IPS DF 19.7 (cell line): Measurements from ENCODE around the gene TNS4.

Experiments
- DNase-seq: peaks from one replicate; pipeline ENCODE4 v3.0.0-alpha.2; 2013; ENCODE audit warnings: low read depth, low spot score

Gene TNS4

GRCh38 chr17:40473573-40474365, 27.7 kb downstream of the TNS4 start:
- no peak for DNase-seq

- no peak for DNase-seq
Measured at GRCh38 chr17:40472733-40473452, 28.5 kb downstream of the TNS4 start.

- no peak for DNase-seq
Measured at GRCh38 chr17:40471846-40472732, 29.3 kb downstream of the TNS4 start.

GRCh38 chr17:40470932-40471828, 30.2 kb downstream of the TNS4 start:
- no peak for DNase-seq

GRCh38 chr17:40469805-40470675, 31.4 kb downstream of the TNS4 start:
- no peak for DNase-seq

GRCh38 chr17:40468560-40468959, 32.9 kb downstream of the TNS4 start:
- no peak for DNase-seq

- DNase-seq, result no peak
Measured at GRCh38 chr17:40467281-40467867, 34.0 kb downstream of the TNS4 start.

- no peak for DNase-seq
Measured at GRCh38 chr17:40466298-40466971, 35.0 kb downstream of the TNS4 start.

GRCh38 chr17:40464392-40464855, 37.0 kb downstream of the TNS4 start:
- DNase-seq, result no peak

- no peak for DNase-seq
Measured at GRCh38 chr17:40463122-40463550, 38.3 kb downstream of the TNS4 start.

GRCh38 chr17:40462343-40463121, 38.9 kb downstream of the TNS4 start:
- DNase-seq, result no peak

GRCh38 chr17:40461732-40462342, 39.6 kb downstream of the TNS4 start:
- DNase-seq, result no peak

- DNase-seq, result no peak
Measured at GRCh38 chr17:40460968-40461731, 40.3 kb downstream of the TNS4 start.

GRCh38 chr17:40460604-40460967, 40.8 kb downstream of the TNS4 start:
- DNase-seq, result no peak

GRCh38 chr17:40459636-40460603, 41.5 kb downstream of the TNS4 start:
- DNase-seq, result no peak
